Inflammatory macrophage treated with lipopolysaccharide for 4 hours (primary cell): Measurements from ENCODE around the gene EYA2.
"Not testable (repeated sequence)": the region's sequence is repeated elsewhere in the genome, so short reads cannot be mapped to it uniquely, and the experiment has no call there.

Experiments
- DNase-seq: peaks from one replicate; pipeline ENCODE4 v3.0.0-alpha.2; 2020

Gene EYA2, protein sequence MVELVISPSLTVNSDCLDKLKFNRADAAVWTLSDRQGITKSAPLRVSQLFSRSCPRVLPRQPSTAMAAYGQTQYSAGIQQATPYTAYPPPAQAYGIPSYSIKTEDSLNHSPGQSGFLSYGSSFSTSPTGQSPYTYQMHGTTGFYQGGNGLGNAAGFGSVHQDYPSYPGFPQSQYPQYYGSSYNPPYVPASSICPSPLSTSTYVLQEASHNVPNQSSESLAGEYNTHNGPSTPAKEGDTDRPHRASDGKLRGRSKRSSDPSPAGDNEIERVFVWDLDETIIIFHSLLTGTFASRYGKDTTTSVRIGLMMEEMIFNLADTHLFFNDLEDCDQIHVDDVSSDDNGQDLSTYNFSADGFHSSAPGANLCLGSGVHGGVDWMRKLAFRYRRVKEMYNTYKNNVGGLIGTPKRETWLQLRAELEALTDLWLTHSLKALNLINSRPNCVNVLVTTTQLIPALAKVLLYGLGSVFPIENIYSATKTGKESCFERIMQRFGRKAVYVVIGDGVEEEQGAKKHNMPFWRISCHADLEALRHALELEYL

GRCh38 chr20:46894579-46894958 lies at the start of gene EYA2:
Gene EYA2, plus strand, starts transcription at chr20:46894843. Its CDS starts 95,168 bp downstream, at chr20:46990011.
- DNase-seq = no peak

DNA sequence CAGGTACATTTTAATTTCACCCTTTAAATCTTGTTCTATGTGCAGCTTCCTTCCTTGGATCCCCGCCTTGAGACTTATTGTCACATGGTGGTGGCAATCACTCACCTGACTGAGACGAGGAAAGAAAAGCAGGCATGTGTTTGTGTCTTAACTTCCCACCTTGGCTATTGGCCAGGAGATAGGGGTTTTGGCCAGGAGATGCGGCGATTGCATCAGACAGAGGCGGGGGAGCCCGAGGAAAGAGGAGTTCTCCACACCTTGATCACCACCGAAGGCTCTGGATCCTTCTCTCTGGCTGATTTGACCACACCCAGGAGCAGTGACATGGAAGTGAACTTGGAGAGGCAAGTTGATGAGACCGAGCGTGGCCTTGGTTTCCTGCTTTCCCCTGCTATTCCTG lies 49.7 kb upstream of the EYA2 start:
- no peak for DNase-seq

- DNase-seq = no peak
Observed at GRCh38 chr20:46849269-46849668, 45.4 kb upstream of the EYA2 start.

GRCh38 chr20:46849751-46850150 lies 44.9 kb upstream of the EYA2 start:
- no peak for DNase-seq

DNA sequence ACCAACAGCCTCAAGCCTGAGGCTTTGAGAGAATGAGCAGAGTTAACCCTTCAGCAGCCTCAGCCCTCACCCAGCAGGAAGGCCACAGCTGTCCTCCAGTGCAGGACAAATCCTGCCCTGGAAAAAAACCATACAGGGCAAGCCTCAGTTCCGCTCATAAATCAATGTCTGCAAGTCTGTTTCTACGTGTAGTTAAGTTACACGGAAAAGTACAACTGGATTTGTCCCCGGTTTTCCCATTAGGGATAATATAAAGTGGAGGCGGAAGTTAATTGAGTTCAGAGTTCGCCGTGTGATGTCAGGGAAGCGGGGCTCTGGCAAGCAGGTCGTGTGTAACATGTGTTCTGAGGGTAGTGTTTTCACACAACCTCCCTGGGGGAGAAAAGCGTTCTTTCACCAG lies 44.2 kb upstream of the EYA2 start:
- no peak for DNase-seq

DNA sequence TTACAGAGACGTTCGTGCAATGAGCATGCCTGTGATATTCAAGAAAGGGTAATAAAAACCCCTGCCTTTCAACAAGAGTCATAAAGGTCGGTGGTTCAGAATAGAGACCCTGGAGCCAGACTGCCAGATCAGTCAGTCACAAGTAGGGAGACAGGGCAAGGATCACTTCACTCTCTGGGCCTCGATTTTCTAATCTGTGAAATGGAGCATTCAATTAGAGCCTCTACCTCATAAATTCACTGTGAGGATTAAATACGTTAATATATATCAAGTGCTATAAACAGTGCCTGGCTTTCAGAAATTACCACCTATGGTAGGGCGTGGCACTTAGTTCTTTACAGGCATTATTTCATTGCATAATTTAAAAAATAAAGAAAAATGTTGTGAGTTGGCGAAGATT lies 43.7 kb upstream of the EYA2 start:
- no peak for DNase-seq

DNA sequence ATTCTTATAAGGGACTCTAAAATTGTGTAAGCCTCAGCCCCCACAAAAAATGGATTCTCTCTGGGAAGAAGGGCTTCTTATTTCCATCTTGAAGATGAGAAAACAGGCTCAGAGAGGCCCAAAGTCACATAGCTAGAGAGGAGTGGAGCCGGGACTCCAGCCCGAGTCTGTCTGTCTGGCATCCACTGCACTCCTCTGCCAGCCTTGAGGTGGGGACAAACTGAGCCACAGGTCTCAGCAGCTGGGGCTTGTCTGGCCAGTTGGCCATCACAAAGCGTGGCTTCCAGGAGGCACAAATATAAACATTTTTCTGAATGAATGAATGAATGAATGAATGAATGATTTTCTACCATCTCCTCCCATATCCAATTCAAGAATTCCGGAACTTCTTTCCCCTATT lies 42.9 kb upstream of the EYA2 start:
- DNase-seq = no peak

DNA sequence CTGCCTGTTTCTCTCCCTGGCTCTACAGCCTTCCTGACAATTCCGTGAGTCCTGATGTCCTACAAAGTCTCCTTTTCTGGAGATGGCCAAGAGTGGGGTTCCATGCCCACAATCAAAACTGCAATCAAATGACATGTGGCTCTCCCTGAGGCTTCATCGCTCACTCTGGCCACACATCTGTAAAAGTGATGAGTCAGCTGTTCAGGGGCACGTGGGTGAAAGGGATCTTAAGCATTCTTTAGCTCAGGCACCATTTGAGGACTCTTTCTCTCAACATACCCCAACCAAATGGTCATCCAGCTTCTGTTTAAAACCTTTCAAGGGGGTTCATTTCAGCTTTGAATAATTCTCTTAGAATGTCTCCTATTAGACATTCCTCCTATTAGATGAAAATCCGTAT lies 42.3 kb upstream of the EYA2 start:
- DNase-seq = no peak

DNA sequence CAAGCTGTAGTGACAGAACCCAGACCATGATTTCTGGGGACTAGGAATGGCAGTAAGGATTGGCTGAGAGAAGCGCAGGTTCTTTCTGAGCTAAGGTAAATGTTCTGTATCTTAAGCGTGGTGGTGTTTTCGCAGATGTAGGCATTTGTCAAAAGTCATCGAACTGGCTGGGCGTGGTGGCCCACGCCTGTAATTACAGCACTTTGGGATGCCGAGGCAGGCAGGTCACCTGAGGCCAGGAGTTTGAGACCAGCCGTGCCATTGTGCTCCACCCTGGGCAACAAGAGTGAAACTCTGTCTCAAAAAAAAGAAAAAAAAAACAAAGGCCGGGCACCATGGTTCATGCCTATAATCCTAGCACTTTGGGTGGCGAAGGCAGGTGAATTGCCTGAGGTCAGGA lies 40.7 kb upstream of the EYA2 start:
- no peak for DNase-seq

- DNase-seq = no peak
Observed at GRCh38 chr20:46857061-46857831, 37.4 kb upstream of the EYA2 start.

DNA sequence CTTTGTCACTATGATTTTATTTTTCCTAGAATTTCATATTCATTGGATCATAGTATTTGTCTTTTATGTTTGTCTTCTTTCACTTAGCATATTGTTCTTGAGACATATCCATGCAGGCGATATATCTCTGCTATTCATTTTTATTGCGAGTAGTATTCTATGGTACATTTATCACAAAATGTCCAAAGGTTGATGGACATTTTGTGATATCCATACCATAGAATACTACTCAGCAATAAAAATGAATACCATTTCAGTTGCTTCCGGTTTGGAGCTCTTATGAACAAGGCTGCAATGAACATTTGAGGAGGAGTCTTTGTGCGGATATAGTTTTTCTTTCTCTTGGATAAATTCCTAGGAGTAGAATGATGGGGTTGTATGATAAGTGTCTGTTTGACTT lies 28.8 kb upstream of the EYA2 start:
- DNase-seq = no peak

GRCh38 chr20:46870041-46870440 lies 24.6 kb upstream of the EYA2 start:
- no peak for DNase-seq

DNA sequence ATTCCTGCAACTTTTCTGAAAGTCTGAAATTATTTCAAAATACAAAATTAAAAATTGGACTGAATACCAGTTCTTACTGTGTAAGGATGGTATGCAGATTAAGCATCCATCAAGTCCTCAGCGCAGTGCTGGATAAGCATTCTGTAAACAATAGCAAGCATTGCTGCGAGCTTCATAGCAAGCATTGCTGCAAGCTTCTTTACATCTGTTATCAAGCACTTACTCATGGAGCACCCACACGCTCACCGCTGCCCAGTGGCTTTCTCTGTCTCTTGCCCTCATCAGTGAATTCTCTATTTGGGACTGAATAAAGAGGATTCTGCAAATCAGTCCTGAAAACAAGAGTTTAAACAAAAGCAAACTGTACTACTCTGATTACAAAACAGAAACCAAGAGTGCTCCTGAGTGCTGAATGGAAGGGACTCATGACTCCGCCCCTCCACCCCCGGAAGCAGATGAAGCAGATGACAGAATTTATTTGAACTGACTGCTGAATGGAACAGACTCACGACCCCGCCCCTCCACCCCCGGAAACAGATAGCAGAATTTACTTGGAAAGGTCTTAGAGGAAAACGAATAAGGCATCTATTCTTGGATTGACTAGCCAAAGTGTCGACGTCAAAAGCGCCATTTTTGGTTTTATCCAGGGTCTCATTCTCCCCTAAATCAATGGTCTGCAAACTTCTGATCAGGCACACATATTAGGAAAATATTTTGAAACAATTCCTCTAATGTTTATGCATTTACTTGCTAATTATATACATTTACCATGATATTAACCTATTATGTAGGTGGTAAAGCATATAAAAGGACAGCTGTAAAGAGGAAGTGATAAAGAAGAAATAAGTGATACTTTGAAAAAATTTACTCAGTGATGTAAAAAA lies 22.1 kb upstream of the EYA2 start:
- peak; percentile 9 for DNase-seq

- DNase-seq = no peak
Observed at GRCh38 chr20:46875059-46875458, 19.6 kb upstream of the EYA2 start.

DNA sequence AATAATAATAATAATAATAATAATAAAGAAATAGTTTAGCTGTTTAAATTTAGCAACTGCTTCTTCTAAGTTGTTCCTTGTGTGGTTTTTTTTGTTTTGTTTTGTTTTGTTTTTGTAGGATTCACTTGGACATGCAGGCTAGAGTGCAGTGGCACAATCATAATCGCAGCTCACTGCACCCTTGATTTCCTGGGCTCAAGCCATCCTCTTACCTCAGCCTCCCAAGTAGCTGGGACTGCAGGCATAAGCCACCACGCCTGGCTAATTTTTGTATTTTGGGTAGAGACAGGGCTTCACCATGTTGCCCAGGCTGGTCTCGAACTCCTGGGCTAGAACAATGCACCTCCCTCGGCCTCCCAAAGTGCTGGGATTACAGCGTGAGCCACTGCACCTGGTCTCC lies 15.3 kb upstream of the EYA2 start:
- DNase-seq = no peak

DNA sequence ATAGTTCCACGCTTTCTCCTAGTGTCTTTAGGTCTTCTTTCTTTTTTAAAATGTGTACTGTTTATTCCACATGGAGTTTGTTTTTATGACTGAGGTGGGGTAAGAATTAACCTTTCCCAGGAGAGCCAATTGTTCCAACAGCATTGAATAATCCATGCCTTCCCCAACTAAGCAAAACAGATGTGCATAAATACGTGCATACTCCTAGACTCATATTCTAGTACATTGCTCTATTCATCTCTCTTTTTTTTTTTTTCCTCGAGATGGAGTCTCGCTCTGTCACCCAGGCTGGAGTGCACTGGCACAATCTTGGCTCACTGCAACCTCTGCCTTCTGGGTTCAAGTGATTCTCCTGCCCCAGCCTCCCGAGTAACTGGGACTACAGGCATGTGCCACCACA lies 14.7 kb upstream of the EYA2 start:
- not testable (repeated sequence) for DNase-seq

DNA sequence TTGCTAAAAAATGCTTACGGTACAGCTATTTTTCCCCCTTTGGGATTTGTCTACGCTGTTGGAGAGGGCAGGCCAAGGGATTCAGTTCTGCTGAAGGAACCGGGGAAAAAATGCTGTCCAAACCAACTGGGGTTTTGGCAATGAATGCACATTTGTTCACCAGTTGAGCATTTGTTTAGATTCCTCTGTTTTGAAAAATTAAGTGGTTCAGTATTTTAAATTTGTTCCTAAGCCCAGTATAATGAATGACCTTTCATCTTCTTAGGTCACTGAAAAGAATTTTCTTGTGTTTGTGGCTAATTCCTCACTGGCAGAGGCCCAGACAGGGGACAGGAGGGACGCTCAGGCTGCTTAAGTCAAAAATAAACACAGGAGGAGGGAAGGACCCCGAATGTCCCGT lies 10.8 kb upstream of the EYA2 start:
- DNase-seq = no peak

DNA sequence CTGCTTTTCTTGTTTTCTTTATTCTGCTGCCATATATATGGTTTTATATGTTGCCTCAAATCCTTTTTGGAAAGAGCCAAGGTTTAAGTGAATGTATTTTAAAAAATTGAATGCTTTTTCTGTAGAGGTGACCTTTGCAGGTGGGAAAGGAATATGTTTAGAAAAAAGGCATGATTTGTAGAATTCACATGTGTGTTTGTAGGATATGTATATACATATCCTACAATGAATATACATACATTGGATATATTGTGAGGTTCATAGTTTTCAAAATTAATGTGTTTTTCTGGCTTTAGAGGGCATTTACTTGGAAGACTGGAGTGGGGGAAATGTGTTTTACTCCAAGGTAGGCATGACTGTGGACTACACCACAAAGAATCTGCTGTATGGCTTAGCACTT lies 4.0 kb upstream of the EYA2 start:
- no peak for DNase-seq

DNA sequence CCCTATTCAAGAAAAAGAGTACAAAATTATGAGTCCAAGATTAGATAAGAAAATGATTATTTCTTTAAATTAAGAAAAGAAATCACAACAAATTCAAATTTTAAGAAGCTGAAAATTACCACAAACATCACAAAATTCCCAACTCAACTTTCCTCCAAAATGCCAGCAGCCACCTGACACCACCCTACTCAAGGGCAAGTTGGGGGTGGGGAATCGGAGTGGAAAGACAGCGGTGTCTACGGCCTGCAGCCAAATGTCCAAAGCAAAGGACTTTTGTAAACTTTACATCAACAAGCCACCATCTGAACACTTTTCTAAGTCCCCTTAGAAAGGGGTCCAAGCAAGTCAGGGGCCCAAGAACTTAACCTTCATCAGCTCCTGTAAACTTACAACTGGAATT lies 1.6 kb upstream of the EYA2 start:
- DNase-seq = no peak

DNA sequence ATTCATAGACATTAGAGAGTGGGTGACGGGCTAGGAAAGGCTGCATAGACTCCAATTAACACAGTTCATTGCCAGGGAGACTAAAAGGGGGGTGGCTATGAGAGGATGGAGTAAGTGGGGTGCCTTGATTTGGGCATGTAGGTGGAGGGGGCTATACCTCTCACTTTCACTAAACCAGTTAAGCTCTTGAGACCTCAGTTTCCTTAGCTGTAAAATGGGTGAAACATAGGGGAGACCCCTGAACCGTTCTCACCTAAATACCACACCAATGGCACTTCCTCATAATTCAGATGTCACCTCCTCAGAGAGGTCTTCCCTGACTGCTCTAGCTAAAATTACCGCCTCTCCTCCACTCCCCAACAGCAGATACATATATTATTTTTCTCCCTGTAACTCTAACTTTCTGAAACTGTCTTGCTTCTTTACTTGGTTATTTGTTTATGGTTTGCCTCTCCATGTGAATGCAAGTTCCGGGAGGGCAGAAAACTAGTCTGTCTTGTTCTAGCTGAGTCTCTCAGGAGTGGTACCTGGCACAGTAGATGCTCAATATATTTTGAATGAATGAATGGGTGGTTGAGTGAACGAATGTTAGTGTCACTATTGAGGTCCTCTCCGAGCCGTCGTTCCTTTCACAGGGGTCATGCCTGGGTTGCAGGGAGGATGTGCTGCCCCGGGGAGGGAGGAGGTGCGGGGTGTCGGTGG lies 615 bp upstream of the EYA2 start:
- no peak for DNase-seq

DNA sequence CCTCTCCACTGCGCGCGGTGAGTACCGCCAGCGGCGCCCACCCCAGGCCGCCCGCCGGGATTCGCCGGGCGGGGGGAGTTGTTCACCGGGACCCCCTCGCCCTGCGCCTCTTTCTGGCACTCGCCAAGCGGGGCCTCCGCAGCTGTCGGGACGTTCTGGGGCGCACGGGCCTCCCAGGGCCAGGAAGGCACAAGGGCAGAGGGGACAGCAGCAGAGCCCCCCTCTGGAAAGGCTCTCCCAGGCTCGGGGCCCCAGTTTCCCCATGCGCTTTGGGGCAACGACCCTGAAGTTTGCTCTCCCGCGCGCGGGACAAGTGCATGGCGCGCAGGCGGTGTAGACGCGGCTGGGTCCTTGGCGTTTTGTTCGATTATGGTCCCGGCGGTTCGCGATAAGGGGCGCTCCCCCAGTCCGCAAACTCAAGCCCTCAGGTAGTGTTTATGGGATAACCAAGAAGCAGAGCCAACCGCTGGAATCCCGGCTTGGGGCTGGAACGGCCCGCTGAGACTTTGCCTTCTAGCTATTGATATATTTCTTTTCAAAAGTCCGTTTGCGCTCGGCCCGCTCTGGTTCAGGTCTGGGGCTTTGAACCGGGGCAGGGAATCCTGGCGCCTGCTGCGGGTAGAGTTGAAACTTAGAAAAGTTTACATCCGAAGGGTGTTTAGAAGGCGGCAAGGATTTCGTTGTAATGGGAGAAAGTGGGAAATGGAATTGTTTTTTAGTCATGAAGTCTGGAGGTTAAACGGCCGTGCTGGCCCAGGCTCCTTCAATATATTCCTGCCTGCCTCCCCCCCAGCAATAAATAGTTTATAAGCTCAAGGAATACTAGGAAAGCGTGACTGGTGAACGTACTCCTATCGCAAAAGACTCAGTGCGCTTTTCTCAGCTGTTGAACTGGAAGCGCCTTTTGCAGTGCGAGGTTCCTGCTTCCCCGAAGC lies 595 bp downstream of the EYA2 start:
- DNase-seq = no peak

DNA sequence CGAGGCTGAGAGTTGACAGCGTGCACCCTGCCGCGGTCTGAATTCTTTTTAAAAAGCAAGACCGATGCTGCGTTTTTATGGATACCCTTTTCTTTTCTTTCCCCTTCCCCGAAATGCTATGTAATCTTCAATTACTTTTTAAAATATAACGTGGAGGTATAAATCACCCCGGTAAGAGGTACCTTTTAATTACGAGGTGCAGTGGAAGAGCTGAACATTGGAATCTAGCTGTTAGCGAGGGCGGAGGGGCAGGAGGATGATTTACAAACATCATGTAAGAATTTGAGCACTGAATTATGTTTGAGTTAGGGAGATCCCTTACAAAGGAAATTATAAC lies 1.2 kb downstream of the EYA2 start:
- no peak for DNase-seq
